ENCODE measurements around the gene SLC2A13. TPM values are rescaled to one million over a fixed set of nuclear protein-coding genes. Genes with fewer than 3 reads are reported as not detected.

SLC2A13 gene
- total and polyA plus RNA-seq, 4 donors = 1.9 to 20.2 (median 6.9) TPM

DNA sequence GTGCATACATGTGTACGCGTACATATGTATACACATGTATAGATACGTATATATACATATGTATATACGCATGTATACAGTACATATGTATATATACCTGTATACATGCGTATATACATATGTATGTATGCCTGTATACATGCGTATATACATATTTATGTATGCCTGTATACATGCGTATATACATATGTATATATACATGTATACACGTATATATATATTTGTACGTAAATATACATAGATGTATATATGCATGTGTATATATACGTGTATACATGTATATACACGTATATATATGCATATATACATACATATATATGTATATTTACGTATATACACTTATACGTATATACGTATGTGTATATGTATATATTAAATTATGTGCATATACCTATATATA, 392.3 kb downstream of the SLC2A13 start (continued):
- TF ChIP-seq HNF4G (IDR thresholded peaks at IDR 0.05) (no peak), FOXA1 (IDR thresholded peaks at IDR 0.05) (no peak), YY1 (IDR thresholded peaks at IDR 0.05) (no peak), TAF1 (conservative IDR thresholded peaks at IDR 0.05) (no peak), SP1 (IDR thresholded peaks at IDR 0.05) (no peak)
- TF ChIP-seq, protein P1, sequence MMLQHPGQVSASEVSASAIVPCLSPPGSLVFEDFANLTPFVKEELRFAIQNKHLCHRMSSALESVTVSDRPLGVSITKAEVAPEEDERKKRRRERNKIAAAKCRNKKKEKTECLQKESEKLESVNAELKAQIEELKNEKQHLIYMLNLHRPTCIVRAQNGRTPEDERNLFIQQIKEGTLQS (IDR thresholded peaks at IDR 0.05) = no peak

DNA sequence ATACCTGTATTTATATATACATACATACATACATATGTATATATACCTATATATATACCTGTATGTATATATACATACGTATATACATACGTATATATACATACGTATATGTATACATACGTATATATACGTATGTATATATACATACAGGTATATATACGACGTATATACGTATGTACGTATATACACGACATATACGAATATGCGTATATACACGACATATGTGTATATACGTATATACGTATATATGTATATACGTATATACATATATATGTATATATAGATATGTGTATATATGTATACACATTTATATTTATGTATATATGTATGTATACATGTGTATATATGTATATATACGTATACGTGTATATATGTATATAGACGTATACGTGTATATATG, 393.5 kb downstream of the SLC2A13 start:
- no peak for TF ChIP-seq JUND (IDR thresholded peaks at IDR 0.05)
- no peak for TF ChIP-seq RXRA (IDR thresholded peaks at IDR 0.05)
- no peak for TF ChIP-seq TAF1 (conservative IDR thresholded peaks at IDR 0.05)
- TF ChIP-seq NR2F2 (IDR thresholded peaks at IDR 0.05) = no peak
- TF ChIP-seq HNF4A (conservative IDR thresholded peaks at IDR 0.05) = no peak
- TF ChIP-seq FOXA2 (IDR thresholded peaks at IDR 0.05) = no peak
- no peak for TF ChIP-seq YY1 (IDR thresholded peaks at IDR 0.05)
- no peak for TF ChIP-seq RAD21 (IDR thresholded peaks at IDR 0.05)
- TF ChIP-seq, protein P2, sequence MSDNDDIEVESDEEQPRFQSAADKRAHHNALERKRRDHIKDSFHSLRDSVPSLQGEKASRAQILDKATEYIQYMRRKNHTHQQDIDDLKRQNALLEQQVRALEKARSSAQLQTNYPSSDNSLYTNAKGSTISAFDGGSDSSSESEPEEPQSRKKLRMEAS (IDR thresholded peaks at IDR 0.05) = no peak
- TF ChIP-seq, protein P1 (IDR thresholded peaks at IDR 0.05) = no peak
- TF ChIP-seq, protein P3, sequence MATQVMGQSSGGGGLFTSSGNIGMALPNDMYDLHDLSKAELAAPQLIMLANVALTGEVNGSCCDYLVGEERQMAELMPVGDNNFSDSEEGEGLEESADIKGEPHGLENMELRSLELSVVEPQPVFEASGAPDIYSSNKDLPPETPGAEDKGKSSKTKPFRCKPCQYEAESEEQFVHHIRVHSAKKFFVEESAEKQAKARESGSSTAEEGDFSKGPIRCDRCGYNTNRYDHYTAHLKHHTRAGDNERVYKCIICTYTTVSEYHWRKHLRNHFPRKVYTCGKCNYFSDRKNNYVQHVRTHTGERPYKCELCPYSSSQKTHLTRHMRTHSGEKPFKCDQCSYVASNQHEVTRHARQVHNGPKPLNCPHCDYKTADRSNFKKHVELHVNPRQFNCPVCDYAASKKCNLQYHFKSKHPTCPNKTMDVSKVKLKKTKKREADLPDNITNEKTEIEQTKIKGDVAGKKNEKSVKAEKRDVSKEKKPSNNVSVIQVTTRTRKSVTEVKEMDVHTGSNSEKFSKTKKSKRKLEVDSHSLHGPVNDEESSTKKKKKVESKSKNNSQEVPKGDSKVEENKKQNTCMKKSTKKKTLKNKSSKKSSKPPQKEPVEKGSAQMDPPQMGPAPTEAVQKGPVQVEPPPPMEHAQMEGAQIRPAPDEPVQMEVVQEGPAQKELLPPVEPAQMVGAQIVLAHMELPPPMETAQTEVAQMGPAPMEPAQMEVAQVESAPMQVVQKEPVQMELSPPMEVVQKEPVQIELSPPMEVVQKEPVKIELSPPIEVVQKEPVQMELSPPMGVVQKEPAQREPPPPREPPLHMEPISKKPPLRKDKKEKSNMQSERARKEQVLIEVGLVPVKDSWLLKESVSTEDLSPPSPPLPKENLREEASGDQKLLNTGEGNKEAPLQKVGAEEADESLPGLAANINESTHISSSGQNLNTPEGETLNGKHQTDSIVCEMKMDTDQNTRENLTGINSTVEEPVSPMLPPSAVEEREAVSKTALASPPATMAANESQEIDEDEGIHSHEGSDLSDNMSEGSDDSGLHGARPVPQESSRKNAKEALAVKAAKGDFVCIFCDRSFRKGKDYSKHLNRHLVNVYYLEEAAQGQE (IDR thresholded peaks at IDR 0.05) = no peak
- TF ChIP-seq, protein P4, sequence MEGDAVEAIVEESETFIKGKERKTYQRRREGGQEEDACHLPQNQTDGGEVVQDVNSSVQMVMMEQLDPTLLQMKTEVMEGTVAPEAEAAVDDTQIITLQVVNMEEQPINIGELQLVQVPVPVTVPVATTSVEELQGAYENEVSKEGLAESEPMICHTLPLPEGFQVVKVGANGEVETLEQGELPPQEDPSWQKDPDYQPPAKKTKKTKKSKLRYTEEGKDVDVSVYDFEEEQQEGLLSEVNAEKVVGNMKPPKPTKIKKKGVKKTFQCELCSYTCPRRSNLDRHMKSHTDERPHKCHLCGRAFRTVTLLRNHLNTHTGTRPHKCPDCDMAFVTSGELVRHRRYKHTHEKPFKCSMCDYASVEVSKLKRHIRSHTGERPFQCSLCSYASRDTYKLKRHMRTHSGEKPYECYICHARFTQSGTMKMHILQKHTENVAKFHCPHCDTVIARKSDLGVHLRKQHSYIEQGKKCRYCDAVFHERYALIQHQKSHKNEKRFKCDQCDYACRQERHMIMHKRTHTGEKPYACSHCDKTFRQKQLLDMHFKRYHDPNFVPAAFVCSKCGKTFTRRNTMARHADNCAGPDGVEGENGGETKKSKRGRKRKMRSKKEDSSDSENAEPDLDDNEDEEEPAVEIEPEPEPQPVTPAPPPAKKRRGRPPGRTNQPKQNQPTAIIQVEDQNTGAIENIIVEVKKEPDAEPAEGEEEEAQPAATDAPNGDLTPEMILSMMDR (IDR thresholded peaks at IDR 0.05; ENCODE audit: low read depth, low read length, missing input control) = no peak
- no peak for TF ChIP-seq SP1 (IDR thresholded peaks at IDR 0.05)
- TF ChIP-seq GABPA (IDR thresholded peaks at IDR 0.05 in 1 of 2, conservative IDR thresholded peaks at IDR 0.05 in 1 of 2) = no peak
- no peak for TF ChIP-seq EGR1 (IDR thresholded peaks at IDR 0.05; ENCODE audit: low read depth in 2 of 2)
- TF ChIP-seq HNF4G (IDR thresholded peaks at IDR 0.05) = no peak
- TF ChIP-seq FOXA1 (IDR thresholded peaks at IDR 0.05) = no peak
- TF ChIP-seq, protein P5, sequence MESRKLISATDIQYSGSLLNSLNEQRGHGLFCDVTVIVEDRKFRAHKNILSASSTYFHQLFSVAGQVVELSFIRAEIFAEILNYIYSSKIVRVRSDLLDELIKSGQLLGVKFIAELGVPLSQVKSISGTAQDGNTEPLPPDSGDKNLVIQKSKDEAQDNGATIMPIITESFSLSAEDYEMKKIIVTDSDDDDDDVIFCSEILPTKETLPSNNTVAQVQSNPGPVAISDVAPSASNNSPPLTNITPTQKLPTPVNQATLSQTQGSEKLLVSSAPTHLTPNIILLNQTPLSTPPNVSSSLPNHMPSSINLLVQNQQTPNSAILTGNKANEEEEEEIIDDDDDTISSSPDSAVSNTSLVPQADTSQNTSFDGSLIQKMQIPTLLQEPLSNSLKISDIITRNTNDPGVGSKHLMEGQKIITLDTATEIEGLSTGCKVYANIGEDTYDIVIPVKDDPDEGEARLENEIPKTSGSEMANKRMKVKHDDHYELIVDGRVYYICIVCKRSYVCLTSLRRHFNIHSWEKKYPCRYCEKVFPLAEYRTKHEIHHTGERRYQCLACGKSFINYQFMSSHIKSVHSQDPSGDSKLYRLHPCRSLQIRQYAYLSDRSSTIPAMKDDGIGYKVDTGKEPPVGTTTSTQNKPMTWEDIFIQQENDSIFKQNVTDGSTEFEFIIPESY (IDR thresholded peaks at IDR 0.05) = no peak
- Histone ChIP-seq H3K9me3 (ENCODE audit: control insufficient read depth in 4 of 4, low read length in 3 of 4) (no peaks in the 10 kb centered on the region), H3K27ac (ENCODE audit: low read depth in 1 of 2, low read length in 2 of 2) (no peak overlapping the region), H3K4me3 (ENCODE audit: low read depth in 1 of 3, low read length in 3 of 3) (no peak overlapping the region), H3K36me3 (ENCODE audit: control insufficient read depth in 4 of 4, insufficient read depth in 3 of 4, low read depth in 1 of 4, low read length in 3 of 4) (no peaks in the 10 kb centered on the region), H3K4me1 (ENCODE audit: control insufficient read depth in 4 of 4, insufficient read depth in 4 of 4, low read length in 3 of 4) (no peaks in the 10 kb centered on the region), H3K27me3 (ENCODE audit: control insufficient read depth in 4 of 4, insufficient read depth in 4 of 4, low read length in 3 of 4) (no peaks in the 10 kb centered on the region), H3K9ac (ENCODE audit: low read depth in 1 of 2, low read length in 2 of 2) (no peak overlapping the region)
- 94% methylated on average over 20 of the region's 20 CpGs for whole genome bisulfite sequencing
- no peak for DNase-seq (ENCODE audit: low spot score)

Small RNAs within 50 kb of the gene (small RNA-seq; reads per million reads assigned to genes)
- not detected for gene RF00414

Other genes starting within 250 kb of the SLC2A13 start
- 10 to 100 TPM in 1 of 2 donors, 1 to 10 TPM in 1; 6.9 to 11.5 TPM for gene LRRK2, start 118.9 kb upstream of the SLC2A13 start, total RNA-seq
- gene LRRK2, start 118.9 kb upstream of the SLC2A13 start, polyA plus RNA-seq = 1 to 10 TPM; 1.5 to 2.9 TPM